Measurements from ENCODE around the gene FAM193B.

FAM193B gene

DNA sequence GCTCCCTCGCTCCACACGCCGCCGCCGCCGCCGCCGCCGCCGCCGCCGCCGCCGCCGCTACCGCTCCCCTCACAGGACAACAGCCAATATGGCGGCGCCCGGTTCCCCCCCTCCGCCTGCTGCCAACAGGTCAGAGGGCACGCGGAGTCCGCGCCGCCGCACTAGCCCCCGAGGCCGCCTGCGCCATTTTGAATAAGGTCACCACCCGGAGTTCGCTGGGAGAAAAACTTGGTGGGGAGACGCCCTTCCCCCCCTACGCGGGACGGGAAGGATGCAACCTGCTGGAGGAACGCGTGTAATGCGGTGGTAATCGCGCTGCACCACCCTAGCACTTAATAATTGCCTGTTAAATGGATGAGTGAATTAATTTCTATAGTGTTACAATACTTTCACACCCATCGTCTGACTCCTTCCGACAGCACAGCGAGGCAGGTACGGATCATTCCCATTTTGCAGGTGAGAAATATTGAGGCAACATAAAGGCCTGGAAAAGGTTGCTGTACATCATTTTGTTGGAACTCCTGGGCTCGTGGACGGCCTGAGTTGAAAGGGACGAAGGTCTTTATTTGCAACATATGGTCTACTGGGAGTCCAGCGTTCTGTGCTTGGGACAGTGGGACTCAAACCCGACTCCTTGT, at the start of gene FAM193B:
Gene FAM193B, minus strand, starts transcription at position 90 of the 638 bp plus-strand sequence. CDS start 105 bp downstream, outside the sequence.
- Histone ChIP-seq H2AFZ (ENCODE audit: low read depth, low read length) (peak within 1 kb of the TSS; percentile 98), H4K20me1 (ENCODE audit: insufficient read depth, low read length) (peaks cover 13% of the 10 kb centered on the region; the same call in 1 of the 2 replicates), H3K4me2 (ENCODE audit: low read length) (peak within 1 kb of the TSS; percentile 94), H3K4me3 (ENCODE audit: low read length) (peak within 1 kb of the TSS; percentile 97), H3K36me3 (replicated peaks; ENCODE audit: low read depth, low read length) (peaks cover 15% of the 10 kb centered on the region), H3K27ac (ENCODE audit: low read length) (no peak within 1 kb of the TSS), H3K9ac (ENCODE audit: low read length) (peak within 1 kb of the TSS; percentile 85), H3K27me3 (ENCODE audit: low read depth, low read length) (no peaks in the 10 kb centered on the region), H3K9me3 (ENCODE audit: insufficient read depth, low read length) (no peaks in the 10 kb centered on the region), H3K4me1 (ENCODE audit: low read length) (peaks cover 9% of the 10 kb centered on the region), H3K79me2 (ENCODE audit: low read length) (peaks cover 36% of the 10 kb centered on the region)
- no peak for TF ChIP-seq EZH2phosphoT487 (IDR thresholded peaks at IDR 0.05; ENCODE audit: low read depth)
- TF ChIP-seq, protein P1, sequence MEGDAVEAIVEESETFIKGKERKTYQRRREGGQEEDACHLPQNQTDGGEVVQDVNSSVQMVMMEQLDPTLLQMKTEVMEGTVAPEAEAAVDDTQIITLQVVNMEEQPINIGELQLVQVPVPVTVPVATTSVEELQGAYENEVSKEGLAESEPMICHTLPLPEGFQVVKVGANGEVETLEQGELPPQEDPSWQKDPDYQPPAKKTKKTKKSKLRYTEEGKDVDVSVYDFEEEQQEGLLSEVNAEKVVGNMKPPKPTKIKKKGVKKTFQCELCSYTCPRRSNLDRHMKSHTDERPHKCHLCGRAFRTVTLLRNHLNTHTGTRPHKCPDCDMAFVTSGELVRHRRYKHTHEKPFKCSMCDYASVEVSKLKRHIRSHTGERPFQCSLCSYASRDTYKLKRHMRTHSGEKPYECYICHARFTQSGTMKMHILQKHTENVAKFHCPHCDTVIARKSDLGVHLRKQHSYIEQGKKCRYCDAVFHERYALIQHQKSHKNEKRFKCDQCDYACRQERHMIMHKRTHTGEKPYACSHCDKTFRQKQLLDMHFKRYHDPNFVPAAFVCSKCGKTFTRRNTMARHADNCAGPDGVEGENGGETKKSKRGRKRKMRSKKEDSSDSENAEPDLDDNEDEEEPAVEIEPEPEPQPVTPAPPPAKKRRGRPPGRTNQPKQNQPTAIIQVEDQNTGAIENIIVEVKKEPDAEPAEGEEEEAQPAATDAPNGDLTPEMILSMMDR (IDR thresholded peaks at IDR 0.05; ENCODE audit: low read depth, low read length) = no peak

DNA sequence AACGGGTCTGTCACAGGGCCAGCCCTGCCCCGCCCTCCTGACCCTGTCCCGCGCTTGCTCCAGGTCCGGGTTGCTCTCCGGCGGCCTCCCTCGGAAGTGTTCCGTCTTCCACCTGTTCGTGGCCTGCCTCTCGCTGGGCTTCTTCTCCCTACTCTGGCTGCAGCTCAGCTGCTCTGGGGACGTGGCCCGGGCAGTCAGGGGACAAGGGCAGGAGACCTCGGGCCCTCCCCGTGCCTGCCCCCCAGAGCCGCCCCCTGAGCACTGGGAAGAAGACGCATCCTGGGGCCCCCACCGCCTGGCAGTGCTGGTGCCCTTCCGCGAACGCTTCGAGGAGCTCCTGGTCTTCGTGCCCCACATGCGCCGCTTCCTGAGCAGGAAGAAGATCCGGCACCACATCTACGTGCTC, 49.8 kb upstream of the FAM193B start:
- Histone ChIP-seq H3K4me1 (ENCODE audit: low read length) (peaks cover 7% of the 10 kb centered on the region), H3K79me2 (ENCODE audit: low read length) (peaks cover 19% of the 10 kb centered on the region), H3K9ac (ENCODE audit: low read length) (no peak overlapping the region), H3K4me3 (ENCODE audit: low read length) (no peak overlapping the region), H3K4me2 (ENCODE audit: low read length) (no peak overlapping the region), H3K27me3 (ENCODE audit: low read depth, low read length) (no peaks in the 10 kb centered on the region), H3K9me3 (ENCODE audit: insufficient read depth, low read length) (no peaks in the 10 kb centered on the region), H3K27ac (ENCODE audit: low read length) (no peak overlapping the region), H3K36me3 (replicated peaks; ENCODE audit: low read depth, low read length) (peaks cover 14% of the 10 kb centered on the region), H2AFZ (ENCODE audit: low read depth, low read length) (no peak overlapping the region), H4K20me1 (ENCODE audit: insufficient read depth, low read length) (0 out of 2 replicates have a peak, but pooled peaks cover 3% of the 10 kb centered on the region)
- no peak for TF ChIP-seq EZH2phosphoT487 (IDR thresholded peaks at IDR 0.05; ENCODE audit: low read depth)
- TF ChIP-seq, protein P1 (IDR thresholded peaks at IDR 0.05; ENCODE audit: low read depth, low read length) = no peak

DNA sequence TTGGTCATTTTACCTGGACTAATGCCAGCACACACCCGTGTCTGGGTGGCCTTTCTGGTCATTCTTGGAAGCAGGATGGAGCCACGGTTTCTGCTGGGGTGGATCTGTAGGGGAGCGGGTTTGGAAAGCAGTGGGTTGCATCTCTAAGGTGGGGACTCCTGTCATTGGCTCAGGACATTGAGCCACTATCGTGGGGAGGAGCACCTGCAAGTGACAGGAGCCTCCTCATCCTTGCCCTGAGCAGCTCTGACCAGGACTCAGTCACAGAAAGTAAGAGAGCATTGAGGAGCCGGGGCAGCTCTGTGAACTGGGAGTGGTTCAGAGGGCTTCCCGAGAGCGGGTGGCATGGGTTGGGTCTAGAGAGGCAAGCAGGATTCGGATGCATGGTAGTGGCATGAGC, 49.3 kb upstream of the FAM193B start:
- no peaks in the 10 kb centered on the region for H3K27me3 ChIP-seq (ENCODE audit: low read depth, low read length)
- peaks cover 9% of the 10 kb centered on the region for H3K4me1 ChIP-seq (ENCODE audit: low read length)
- H3K79me2 ChIP-seq (ENCODE audit: low read length) = peaks cover 19% of the 10 kb centered on the region
- no peak for TF ChIP-seq EZH2phosphoT487 (IDR thresholded peaks at IDR 0.05; ENCODE audit: low read depth)
- TF ChIP-seq, protein P1 (IDR thresholded peaks at IDR 0.05; ENCODE audit: low read depth, low read length) = no peak
- no peaks in the 10 kb centered on the region for H3K9me3 ChIP-seq (ENCODE audit: insufficient read depth, low read length)
- no peak overlapping the region for H3K4me3 ChIP-seq (ENCODE audit: low read length)
- H2AFZ ChIP-seq (ENCODE audit: low read depth, low read length) = no peak overlapping the region
- no peak overlapping the region for H3K27ac ChIP-seq (ENCODE audit: low read length)
- H4K20me1 ChIP-seq (ENCODE audit: insufficient read depth, low read length) = 0 out of 2 replicates have a peak, but pooled peaks cover 3% of the 10 kb centered on the region
- no peak overlapping the region for H3K4me2 ChIP-seq (ENCODE audit: low read length)
- H3K9ac ChIP-seq (ENCODE audit: low read length) = no peak overlapping the region
- peaks cover 9% of the 10 kb centered on the region for H3K36me3 ChIP-seq (replicated peaks; ENCODE audit: low read depth, low read length)

DNA sequence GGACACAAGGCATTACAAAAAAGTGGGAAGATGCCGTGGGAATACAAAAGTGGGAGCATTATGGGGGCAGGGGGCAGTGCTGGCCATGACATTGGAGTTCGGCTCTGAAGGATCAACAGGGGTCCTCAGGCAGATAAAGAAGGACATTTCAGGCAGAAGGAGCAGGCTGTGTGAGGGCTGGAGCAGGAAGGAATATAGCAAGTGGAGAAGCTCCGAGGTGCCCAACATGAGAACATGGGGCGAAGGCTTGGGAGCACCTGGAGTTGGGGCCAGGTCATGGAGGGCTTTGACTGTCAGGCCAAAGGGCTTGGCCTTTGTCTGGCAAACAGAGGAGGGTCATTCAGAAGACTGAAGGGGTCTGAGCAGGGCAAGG, 48.1 kb upstream of the FAM193B start:
- TF ChIP-seq EZH2phosphoT487 (IDR thresholded peaks at IDR 0.05; ENCODE audit: low read depth) = no peak
- TF ChIP-seq, protein P1 (IDR thresholded peaks at IDR 0.05; ENCODE audit: low read depth, low read length) = no peak
- no peaks in the 10 kb centered on the region for H3K9me3 ChIP-seq (ENCODE audit: insufficient read depth, low read length)
- no peak overlapping the region for H3K4me2 ChIP-seq (ENCODE audit: low read length)
- peaks cover 19% of the 10 kb centered on the region for H3K79me2 ChIP-seq (ENCODE audit: low read length)
- H3K36me3 ChIP-seq (replicated peaks; ENCODE audit: low read depth, low read length) = peaks cover 3% of the 10 kb centered on the region
- no peak overlapping the region for H2AFZ ChIP-seq (ENCODE audit: low read depth, low read length)
- H3K27ac ChIP-seq (ENCODE audit: low read length) = no peak overlapping the region
- H3K4me3 ChIP-seq (ENCODE audit: low read length) = no peak overlapping the region
- no peak overlapping the region for H3K9ac ChIP-seq (ENCODE audit: low read length)
- peaks cover 9% of the 10 kb centered on the region for H3K4me1 ChIP-seq (ENCODE audit: low read length)
- no peaks in the 10 kb centered on the region for H3K27me3 ChIP-seq (ENCODE audit: low read depth, low read length)
- 0 out of 2 replicates have a peak, but pooled peaks cover 3% of the 10 kb centered on the region for H4K20me1 ChIP-seq (ENCODE audit: insufficient read depth, low read length)
